ENCODE data around the gene SELE.
"Not testable (repeated sequence)": the region's sequence is repeated elsewhere in the genome, so short reads cannot be mapped to it uniquely, and the experiment has no call there.

The SELE gene

DNA sequence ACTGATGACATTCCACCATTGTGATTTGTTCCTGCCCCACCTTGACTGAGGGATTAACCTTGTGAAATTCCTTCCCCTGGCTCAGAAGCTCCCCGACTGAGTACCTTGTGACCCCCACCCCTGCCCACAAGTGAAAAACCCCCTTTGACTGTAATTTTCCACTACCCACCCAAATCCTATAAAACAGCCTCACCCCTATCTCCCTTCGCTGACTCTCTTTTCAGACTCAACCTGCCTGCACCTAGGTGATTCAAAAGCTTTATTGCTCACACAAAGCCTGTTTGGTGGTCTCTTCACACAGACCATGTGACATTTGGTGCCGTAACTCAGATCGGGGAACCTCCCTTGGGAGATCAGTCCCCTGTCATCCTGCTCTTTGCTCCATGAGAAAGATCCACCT is 50.7 kb downstream of the SELE start:
- H3K27ac Mint-ChIP-seq; H3K27me3 Mint-ChIP-seq; ATAC-seq (replicated peaks); H3K9me3 Mint-ChIP-seq; DNase-seq; H3K36me3 Mint-ChIP-seq; H3K4me3 Mint-ChIP-seq: not testable (repeated sequence)
- peaks cover 23 to 39% of the 10 kb centered on the region in 2 donors for H3K4me1 Mint-ChIP-seq

DNA sequence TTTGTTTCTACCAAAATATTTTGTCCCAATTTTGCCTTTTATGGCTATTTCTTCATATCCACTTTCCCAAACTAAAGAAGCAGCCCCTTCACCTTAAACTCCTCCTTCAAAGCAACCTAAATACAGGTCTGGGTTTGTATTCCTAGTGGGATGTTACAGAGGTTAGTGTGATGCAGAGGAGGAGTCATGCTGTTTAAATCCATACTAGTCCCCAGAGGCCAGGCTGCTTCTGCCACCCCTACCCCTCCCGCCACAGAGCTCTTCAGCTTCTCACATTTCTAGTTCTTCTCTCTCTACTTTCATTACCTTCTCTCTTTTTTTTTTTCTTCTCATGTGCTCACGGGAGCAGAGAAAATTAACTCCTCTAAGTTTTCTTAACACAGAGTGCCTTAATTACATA is 51.8 kb downstream of the SELE start:
- Mint-ChIP-seq H3K27ac (peak overlapping the region; percentile 74), H3K9me3 (no peaks in the 10 kb centered on the region), H3K27me3 (no peaks in the 10 kb centered on the region), H3K4me1 (peaks cover 23 to 49% of the 10 kb centered on the region in 2 donors), H3K4me3 (peak overlapping the region; percentile 65 to 70), H3K36me3 (no peaks in the 10 kb centered on the region)
- DNase-seq: no peak
- no peak for ATAC-seq (replicated peaks)

DNA sequence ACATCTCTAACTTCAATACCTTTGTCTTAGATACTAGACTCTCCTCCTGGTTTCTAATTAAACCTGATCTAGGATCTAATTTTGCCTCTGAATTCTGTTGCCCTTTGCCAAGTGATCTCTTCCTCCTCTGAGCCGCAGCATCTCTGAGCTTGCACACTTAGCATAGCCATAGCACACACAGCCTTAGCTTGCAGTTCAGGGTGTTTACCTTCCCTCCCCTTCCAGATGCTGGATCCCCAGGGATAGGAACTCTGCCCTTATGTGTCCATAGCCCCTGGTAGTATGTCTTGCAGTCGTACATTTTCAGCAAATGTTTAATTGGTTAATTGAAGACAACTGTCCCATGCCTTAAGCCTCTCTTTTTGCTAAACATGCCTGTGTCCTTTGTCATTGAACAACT is 52.7 kb downstream of the SELE start:
- H3K9me3 Mint-ChIP-seq: no peaks in the 10 kb centered on the region
- no peaks in the 10 kb centered on the region for H3K36me3 Mint-ChIP-seq
- H3K4me3 Mint-ChIP-seq: peak overlapping the region; percentile 37 to 55
- ATAC-seq (replicated peaks): peak; percentile 43 to 52
- no peaks in the 10 kb centered on the region for H3K27me3 Mint-ChIP-seq
- no peak for DNase-seq
- peaks cover 30 to 58% of the 10 kb centered on the region in 2 donors for H3K4me1 Mint-ChIP-seq
- H3K27ac Mint-ChIP-seq: peak overlapping the region; percentile 84

DNA sequence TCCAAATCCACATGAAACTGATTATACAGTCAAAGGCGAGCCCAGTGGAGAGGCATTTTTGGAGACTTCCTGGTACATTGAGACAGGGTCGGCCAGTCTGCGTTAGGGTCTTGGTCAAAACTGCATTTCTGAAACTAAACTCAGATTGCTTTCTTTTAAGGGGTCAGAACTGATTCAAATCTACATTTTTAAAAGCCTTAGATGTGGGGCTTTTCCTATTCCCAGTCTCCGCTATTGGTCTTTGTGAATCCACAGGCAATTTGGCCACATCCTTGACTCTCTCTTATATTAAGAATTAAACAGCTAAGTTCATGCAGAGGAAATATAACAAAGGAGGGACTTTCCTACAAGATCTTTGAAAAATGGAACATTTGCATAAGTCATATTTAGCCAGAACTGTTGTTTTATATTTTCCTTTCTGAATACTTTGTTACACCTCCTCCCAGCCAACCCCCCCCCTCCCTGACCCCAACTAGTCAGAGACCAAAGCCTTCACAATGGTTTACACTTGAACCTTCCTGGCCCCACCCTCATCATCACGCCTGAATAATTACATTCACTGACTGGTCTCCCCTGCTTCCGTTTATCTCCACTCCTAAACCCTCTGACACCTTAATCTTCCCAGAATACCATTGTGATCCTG is 53.4 kb downstream of the SELE start:
- Mint-ChIP-seq H3K4me1 (peaks cover 34 to 65% of the 10 kb centered on the region in 2 donors), H3K9me3 (no peaks in the 10 kb centered on the region), H3K4me3 (peak overlapping the region; percentile 37 to 55), H3K27me3 (no peaks in the 10 kb centered on the region), H3K36me3 (no peaks in the 10 kb centered on the region), H3K27ac (peak overlapping the region; percentile 84)
- ATAC-seq (replicated peaks) (peak; percentile 78 to 92), DNase-seq (no peak)

DNA sequence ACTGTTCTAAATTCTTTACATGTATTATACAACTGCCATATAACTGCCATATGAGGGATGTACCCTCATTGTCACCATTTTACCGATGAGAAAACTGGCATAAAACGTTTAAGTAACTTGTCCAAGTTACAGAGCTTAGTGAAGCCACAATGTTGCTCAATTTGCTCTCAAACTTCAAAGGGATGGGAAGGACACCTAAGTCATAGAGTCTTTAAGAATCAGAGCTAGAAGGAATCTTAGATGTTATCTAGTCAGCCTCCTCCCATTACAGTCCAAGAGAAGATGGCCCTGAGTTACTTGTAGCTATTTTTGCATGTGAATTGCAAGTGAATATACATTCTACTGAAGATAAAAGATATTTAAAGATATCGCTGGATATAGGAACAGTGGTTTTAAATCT is 54.2 kb downstream of the SELE start:
- no peaks in the 10 kb centered on the region for H3K9me3 Mint-ChIP-seq
- H3K36me3 Mint-ChIP-seq: no peaks in the 10 kb centered on the region
- peak overlapping the region; percentile 73 for H3K27ac Mint-ChIP-seq
- H3K4me1 Mint-ChIP-seq: peaks cover 36 to 69% of the 10 kb centered on the region in 2 donors
- DNase-seq (no peak), ATAC-seq (replicated peaks) (no peak)
- no peaks in the 10 kb centered on the region for H3K27me3 Mint-ChIP-seq
- H3K4me3 Mint-ChIP-seq: no peak overlapping the region

DNA sequence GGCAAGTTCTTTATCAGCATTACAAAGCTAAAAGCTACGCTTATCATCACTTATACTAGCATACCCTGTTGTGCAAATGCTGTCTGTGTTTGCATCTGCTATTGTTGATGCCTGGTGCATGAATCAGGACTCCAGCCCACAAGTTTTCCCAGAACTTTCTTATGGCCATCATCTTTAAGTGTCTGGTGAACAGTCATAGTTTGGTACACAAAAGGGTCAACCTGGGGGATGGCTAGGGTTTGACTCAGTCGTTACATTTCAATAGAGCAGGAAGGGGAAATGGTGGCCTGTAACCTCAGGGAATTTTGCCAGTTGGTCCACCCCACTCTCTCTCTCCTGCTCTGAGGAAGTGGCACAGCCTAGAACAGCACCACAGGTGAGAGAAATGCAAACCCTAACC is 57.9 kb downstream of the SELE start:
- Mint-ChIP-seq H3K4me1 (peaks cover 33 to 69% of the 10 kb centered on the region in 2 donors), H3K9me3 (peaks cover 7 to 10% of the 10 kb centered on the region in 2 donors), H3K36me3 (peaks cover 0 to 7% of the 10 kb centered on the region in 2 donors), H3K4me3 (peak overlapping the region in 1 of 2 donors; percentile 10), H3K27ac (peak overlapping the region; percentile 39), H3K27me3 (no peaks in the 10 kb centered on the region)
- peak in 1 of 2 donors; percentile 15 for ATAC-seq (replicated peaks)
- no peak for DNase-seq

All from stimulated activated naive B cell treated with anti-CD40 and anti-IgM and Interleukin-4, amounts not matched to agents 10 μg/mL and 1 μg/mL and 100 μg/mL, for 72 hours (primary cell).